Hepatocyte (in vitro differentiated cells): Measurements from ENCODE around the gene FNDC3B.

Experiments used
- CTCF ChIP-seq: fragments of 200-600 bp; sonication (generic); IDR thresholded peaks from 2 replicates; pipeline ENCODE4 v1.5.1; 2016; ENCODE audit warnings: antibody characterized with exemption, mild to moderate bottlenecking; ENCODE audit not compliant: poor library complexity
- EZH2 ChIP-seq: fragments of 200-600 bp; sonication (generic); IDR thresholded peaks from 2 replicates; pipeline ENCODE4 v1.6.1; 2016; ENCODE audit warnings: antibody characterized with exemption, mild to moderate bottlenecking, borderline replicate concordance

- no peak for TF ChIP-seq CTCF
- TF ChIP-seq EZH2 = no peak
These were observed 243.5 kb downstream of the FNDC3B start for GRCh38 chr3:172282850-172283249.
